Peyer's patch (tissue), 4 donors: ENCODE measurements around the gene WDR46.

Experiments
- POLR2A ChIP-seq, 2 donors: fragments of 450-650 bp; IDR thresholded peaks; one replicate each; pipeline ENCODE4 v1.5.1; 2017; ENCODE audit warnings: antibody characterized with exemption in 2 of 2, mild to moderate bottlenecking in 2 of 2, moderate library complexity in 2 of 2
- TF ChIP-seq, protein P1 (sequence below), 6 experiments: fragments of 450-650 bp in 4 of 6; fragments of 200-600 bp in 2 of 6; sonication (generic) in 1 of 6; IDR thresholded peaks; one replicate each; pipeline ENCODE4 v1.5.1; 2017 to 2019; ENCODE audit warnings: antibody characterized with exemption in 6 of 6, mild to moderate bottlenecking in 3 of 6, moderate library complexity in 1 of 6

DNA sequence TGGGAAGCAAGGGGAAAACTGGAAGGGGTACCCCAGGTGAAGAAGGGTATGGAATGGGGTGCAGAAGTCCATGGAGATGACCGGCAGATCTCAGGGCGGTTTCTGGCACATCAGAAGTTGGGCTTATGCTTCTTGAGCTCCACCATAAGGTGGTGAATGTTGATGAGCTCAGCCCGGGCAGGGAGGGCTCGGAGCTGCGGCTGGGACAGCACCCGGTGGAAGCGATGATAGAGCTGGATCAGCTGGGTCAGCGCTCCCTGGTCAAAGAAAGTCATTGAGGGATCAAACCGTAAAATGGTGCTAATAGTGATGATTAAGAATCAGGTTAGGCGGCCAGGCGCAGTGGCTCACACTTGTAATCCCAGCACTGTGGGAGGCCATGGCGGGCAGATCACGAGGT, 38.3 kb downstream of the WDR46 start:
- TF ChIP-seq, protein P1, sequence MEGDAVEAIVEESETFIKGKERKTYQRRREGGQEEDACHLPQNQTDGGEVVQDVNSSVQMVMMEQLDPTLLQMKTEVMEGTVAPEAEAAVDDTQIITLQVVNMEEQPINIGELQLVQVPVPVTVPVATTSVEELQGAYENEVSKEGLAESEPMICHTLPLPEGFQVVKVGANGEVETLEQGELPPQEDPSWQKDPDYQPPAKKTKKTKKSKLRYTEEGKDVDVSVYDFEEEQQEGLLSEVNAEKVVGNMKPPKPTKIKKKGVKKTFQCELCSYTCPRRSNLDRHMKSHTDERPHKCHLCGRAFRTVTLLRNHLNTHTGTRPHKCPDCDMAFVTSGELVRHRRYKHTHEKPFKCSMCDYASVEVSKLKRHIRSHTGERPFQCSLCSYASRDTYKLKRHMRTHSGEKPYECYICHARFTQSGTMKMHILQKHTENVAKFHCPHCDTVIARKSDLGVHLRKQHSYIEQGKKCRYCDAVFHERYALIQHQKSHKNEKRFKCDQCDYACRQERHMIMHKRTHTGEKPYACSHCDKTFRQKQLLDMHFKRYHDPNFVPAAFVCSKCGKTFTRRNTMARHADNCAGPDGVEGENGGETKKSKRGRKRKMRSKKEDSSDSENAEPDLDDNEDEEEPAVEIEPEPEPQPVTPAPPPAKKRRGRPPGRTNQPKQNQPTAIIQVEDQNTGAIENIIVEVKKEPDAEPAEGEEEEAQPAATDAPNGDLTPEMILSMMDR (IDR thresholded peaks at IDR 0.05), result no peak
- TF ChIP-seq POLR2A (IDR thresholded peaks at IDR 0.05), result no peak
